Measurements from ENCODE around the gene LRRC8B.
"Not testable (repeated sequence)": the region's sequence is repeated elsewhere in the genome, so short reads cannot be mapped to it uniquely, and the experiment has no call there.

LRRC8B gene

GRCh38 chr1:89607586-89608318 is 83.1 kb downstream of the LRRC8B start:
- DNase-seq (ENCODE audit: low spot score): no peak

- DNase-seq (ENCODE audit: low spot score): no peak
Measured at GRCh38 chr1:89608319-89608983, 83.8 kb downstream of the LRRC8B start.

GRCh38 chr1:89608984-89609725 is 84.5 kb downstream of the LRRC8B start:
- no peak for DNase-seq (ENCODE audit: low spot score)

DNA sequence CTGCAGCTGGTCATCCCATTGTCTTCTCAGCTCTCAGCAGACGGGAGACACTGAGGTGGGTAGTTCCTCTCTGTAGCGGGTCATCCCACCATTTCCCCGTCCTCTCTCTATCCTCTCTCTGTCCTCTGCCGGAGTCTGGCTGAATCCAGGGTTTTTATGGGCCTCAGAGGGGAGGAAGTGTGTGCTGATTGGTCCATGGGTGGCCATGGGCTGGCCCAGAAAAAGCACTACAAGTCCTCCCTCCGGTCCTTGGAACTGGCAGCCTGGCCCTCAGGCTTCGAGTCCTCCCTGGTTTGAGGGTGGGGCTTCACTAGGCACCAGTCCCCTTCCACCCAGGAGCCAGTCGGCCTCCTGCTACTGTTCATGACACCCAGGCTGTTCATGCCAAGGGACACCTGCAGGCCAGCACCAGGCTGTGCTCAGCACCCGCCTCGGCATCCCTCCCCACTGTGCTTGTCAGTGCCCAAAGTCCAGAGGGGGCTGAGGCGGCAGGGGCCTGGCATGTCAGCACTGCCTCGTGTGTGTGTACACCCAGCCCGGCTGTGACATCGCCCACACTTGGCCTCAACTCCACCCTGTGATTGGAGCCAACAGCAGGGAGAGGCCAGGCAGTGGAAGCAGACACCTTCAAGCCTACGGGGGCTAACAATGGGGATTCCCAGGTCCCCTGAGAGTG is 85.3 kb downstream of the LRRC8B start:
- DNase-seq (ENCODE audit: low spot score): no peak

DNA sequence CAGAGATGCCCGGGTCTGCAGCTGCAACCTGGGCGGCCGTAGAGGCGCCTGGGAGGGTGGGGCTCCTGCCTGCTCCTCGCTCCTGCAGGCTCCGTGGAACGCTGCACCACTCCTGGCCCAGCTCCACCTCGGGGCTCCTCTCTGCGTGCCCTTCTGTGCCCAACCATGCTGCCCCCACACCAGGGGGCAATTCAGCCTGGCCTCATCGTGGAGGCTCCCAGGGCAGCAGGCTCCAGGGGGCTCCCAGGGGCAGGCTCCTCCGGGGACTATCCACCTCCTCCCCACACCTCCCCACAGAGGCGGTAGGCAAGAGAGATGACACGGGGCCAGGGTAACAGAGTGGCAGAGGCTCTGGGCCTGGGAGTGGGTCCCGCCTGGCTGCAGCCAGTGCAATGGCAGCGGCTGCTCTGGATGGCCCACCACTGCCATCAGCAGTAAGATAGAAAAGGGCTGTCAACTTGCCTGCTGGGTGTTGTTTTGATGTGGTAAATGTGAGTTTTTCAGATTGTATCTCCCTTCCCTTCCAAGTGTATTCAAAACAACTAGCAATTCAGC is 85.9 kb downstream of the LRRC8B start:
- DNase-seq (ENCODE audit: low spot score): no peak

DNA sequence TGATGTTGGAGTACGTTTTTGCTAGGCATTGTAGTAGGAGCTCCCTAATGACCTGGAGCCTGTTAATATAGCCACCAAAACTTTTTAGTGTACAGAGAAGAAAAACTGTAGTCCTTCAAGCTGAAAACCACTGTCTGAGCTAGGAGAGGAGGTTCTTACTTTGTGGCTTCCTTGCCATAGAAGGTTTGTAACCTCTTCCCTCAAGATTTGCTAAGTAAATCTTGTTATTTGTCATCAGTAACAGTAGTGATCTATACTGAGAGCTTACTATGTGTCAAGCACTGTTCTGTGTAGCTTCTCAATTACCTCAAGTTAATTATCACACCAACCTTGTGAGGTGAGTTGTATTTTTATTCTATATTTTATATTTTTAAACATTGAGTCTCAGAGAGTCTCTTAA is 87.1 kb downstream of the LRRC8B start:
- DNase-seq (ENCODE audit: low spot score): no peak

DNA sequence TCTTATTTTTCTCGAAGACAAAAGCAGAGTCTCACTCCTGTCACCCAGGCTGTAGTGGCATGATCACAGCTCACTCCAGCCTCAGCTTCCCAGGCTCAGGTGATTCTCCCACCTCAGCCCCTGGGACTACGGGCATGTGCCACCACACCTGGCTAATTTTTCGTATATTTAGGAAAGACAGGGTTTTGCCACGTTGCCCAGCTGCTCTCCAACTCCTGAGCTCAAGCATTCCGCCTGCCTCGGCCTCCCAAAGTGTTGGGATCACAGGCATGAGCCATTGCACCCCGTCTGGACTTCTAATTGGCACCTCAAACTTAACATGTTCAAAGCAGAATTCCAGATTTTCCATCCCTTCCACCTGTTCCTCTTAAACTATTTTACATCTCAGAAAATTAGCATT is 89.3 kb downstream of the LRRC8B start:
- DNase-seq (ENCODE audit: low spot score): no peak

GRCh38 chr1:89615676-89616598 is 91.3 kb downstream of the LRRC8B start:
- DNase-seq (ENCODE audit: low spot score): no peak

- no peak for DNase-seq (ENCODE audit: low spot score)
Measured at GRCh38 chr1:89616844-89617627, 92.4 kb downstream of the LRRC8B start.

DNA sequence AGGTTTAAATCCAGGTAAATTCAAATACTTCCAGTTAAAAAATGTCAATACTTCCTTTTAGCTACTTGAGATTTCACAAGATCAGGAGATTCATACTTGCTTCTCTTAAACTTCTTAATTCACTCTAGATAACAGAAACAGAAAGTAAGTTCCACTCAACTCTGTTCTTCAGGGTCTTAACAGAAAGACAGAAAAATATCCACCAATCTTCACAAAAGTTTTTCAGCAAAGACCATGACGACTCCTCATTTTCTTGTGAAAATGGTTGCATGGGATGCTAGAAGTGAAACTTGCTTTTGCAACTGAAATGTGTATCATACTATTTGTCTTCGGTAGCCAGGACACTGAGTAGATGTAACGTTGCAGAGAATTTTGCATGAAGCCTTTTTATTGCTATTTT is 96.0 kb downstream of the LRRC8B start:
- DNase-seq (ENCODE audit: low spot score): no peak

GRCh38 chr1:89622895-89623294 is 98.3 kb downstream of the LRRC8B start:
- no peak for DNase-seq (ENCODE audit: low spot score)

DNA sequence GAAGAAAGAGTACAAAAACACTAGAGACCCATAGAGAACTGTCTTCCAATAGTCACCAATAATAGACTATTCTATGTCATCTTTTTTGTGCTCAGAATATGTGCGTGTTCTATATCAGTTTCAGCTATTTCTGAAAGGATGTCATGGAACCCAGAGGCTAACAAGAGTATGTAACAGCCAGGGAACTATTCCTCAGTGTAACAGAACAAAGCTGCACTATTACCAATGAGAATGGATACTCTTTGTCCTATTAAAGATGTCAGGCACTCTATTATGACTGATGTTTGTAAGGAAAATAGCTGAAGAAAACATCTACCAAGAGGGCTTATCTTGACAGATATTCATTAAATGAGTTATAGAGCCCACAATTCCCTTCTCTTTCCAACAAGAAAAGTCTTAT is 99.7 kb downstream of the LRRC8B start:
- DNase-seq (ENCODE audit: low spot score): no peak

DNA sequence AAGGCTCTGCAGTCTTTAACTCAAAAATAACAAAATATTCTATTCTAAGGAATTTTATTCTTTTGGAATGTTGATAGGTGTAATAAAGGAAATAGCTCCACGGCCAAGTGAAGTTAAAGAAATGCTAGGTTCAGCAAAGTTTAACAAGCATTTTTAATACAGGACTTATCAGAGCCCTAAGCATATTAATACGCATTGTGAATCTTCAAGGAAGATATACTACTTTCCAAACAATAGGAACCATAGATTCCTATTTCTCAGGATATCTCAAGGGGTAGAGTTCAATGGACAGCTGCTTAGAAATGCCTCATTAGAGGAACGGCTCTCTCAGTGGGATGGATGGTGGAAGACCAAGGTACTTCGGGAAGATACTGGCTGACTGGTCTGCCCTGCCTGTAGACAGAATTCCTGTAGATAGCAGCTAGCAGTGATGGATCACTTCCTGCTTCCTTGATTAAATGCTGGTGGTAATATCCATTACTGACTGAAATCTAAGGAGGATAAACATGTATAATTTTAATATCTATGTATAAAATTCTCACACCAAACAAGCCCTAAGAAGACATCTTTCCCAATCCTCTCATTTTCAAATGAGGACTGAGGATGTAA is 100.2 kb downstream of the LRRC8B start:
- DNase-seq (ENCODE audit: low spot score): no peak

GRCh38 chr1:89627596-89627962 is 103.0 kb downstream of the LRRC8B start:
- no peak for DNase-seq (ENCODE audit: low spot score)

DNA sequence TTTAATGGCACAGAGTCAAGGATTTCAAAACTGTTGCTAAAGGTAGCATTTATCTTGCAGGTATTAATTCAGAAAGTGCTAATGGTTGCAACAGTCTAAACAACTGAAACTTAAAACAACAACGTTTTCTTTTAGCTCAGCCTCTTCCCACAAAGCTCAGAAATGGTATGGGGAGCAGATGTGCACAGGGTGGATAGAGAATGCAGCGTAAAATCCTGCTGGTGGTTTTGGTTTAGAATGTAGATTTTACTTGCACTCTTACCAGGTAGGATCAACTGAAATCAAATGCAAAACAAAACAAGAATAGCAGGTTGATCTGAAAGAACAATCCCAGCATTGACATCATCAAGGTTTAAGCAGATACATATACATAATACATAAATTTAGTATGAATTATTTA is 104.5 kb downstream of the LRRC8B start:
- DNase-seq (ENCODE audit: low spot score): no peak

DNA sequence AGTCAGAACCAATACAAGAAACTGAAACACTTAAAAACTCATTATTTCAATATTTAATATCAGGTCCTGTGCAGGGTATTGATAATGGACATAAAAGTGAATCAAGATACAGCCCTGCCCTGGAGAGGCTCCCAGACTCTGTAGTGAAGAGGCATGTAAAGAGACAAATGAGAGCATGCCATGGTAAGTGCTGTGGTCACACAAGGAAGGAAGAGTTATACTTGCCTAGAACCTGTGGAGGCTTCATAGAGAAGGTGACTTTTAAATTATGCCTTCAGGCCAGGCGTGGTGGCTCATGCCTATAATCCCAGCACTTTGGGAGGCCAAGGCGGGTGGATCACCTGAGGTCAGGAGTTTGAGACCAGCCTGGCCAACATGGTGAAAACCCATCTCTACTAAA is 105.0 kb downstream of the LRRC8B start:
- DNase-seq (ENCODE audit: low spot score): not testable (repeated sequence)

GRCh38 chr1:89630048-89630447 is 105.4 kb downstream of the LRRC8B start:
- DNase-seq (ENCODE audit: low spot score): no peak

GRCh38 chr1:89631816-89632656 is 107.4 kb downstream of the LRRC8B start:
- DNase-seq (ENCODE audit: low spot score): no peak

Measured in SK-N-DZ (cell line).